Breast epithelium (tissue), 3 donors: ENCODE data around the gene ANKDD1A.

Source experiments
- CTCF ChIP-seq, 3 donors: fragments of 450-650 bp; IDR thresholded peaks; one replicate each; pipeline ENCODE4 v1.5.1; 2016 to 2017; ENCODE audit warnings: antibody characterized with exemption in 3 of 3, mild to moderate bottlenecking in 3 of 3, moderate library complexity in 3 of 3
- POLR2A ChIP-seq: fragments of 450-650 bp; IDR thresholded peaks from one replicate; pipeline ENCODE4 v1.6.1; 2016; ENCODE audit warnings: antibody characterized with exemption, mild to moderate bottlenecking, moderate library complexity
- POLR2AphosphoS5 ChIP-seq, 3 donors: sonication (generic); formaldehyde crosslinking; IDR thresholded peaks; one replicate each; pipeline ENCODE4 v1.6.1; 2017; ENCODE audit warnings: antibody characterized with exemption in 3 of 3

DNA sequence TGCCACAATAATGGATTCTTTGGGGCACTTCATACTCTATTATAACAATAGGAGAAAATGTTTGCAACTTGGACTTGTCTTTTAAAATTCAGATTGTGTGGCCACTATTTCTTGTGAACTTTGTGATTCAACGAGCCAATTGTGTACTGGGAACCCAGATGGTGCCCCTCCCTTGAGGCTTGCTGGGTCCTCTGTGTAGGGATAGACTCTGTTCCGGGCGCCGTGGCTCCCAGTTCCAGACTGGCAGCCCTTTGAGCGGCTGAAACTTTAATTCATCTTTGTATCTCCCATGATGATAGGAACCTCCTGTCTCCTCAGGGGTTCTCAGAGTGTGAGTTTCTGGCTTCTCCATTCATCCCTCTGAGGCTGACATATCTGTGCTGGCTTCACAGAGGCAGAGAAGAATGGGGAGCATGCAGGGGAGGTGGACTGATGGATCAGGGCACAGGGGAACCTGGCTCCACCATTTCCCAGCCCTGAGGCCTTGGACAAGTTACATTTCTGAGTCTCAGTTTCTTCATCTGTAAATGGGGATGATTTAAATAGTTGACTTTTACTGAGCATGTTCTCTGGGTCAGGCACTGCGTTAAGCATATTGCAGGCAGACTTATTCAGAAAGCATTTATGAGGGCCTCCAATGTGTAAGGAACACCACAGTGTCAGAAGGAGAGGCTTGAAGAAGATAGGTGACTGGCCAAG is 15.2 kb upstream of the ANKDD1A start:
- TF ChIP-seq POLR2A = no peak
- TF ChIP-seq CTCF (IDR thresholded peaks at IDR 0.05) = no peak
- TF ChIP-seq POLR2AphosphoS5 (IDR thresholded peaks at IDR 0.05) = no peak
